ENCODE data around the gene ALPI. TPM values are rescaled to one million over a fixed set of nuclear protein-coding genes. Genes with fewer than 3 reads are reported as not detected.

ALPI gene
- total RNA-seq, 2 donors from 2014 or later = not detected

- H3K36me3 Mint-ChIP-seq = no peaks in the 10 kb centered on the region
- ATAC-seq (no peak), DNase-seq (ENCODE audit: low spot score in 2 of 2) (no peak)
- no peak overlapping the region for H3K27ac Mint-ChIP-seq
- H3K9me3 Mint-ChIP-seq = no peaks in the 10 kb centered on the region
Measured at GRCh38 chr2:232495292-232495691, 39.3 kb downstream of the ALPI start.

GRCh38 chr2:232496501-232497270, 40.7 kb downstream of the ALPI start:
- H3K9me3 Mint-ChIP-seq = no peaks in the 10 kb centered on the region
- DNase-seq (ENCODE audit: low spot score in 2 of 2) = no peak
- no peak for ATAC-seq
- no peaks in the 10 kb centered on the region for H3K36me3 Mint-ChIP-seq
- no peak overlapping the region for H3K27ac Mint-ChIP-seq

- Mint-ChIP-seq H3K27ac (no peak overlapping the region), H3K36me3 (no peaks in the 10 kb centered on the region), H3K9me3 (no peaks in the 10 kb centered on the region)
- no peak for ATAC-seq
- DNase-seq (ENCODE audit: low spot score in 2 of 2) = no peak
Measured at GRCh38 chr2:232497348-232497747, 41.4 kb downstream of the ALPI start.

GRCh38 chr2:232498452-232498851, 42.5 kb downstream of the ALPI start:
- DNase-seq (ENCODE audit: low spot score in 2 of 2) (no peak), ATAC-seq (no peak)
- no peak overlapping the region for H3K27ac Mint-ChIP-seq
- H3K36me3 Mint-ChIP-seq = no peaks in the 10 kb centered on the region
- no peaks in the 10 kb centered on the region for H3K9me3 Mint-ChIP-seq

GRCh38 chr2:232501331-232501771, 45.4 kb downstream of the ALPI start:
- no peaks in the 10 kb centered on the region for H3K36me3 Mint-ChIP-seq
- H3K27ac Mint-ChIP-seq = no peak overlapping the region
- ATAC-seq (no peak), DNase-seq (ENCODE audit: low spot score in 2 of 2) (no peak)
- no peaks in the 10 kb centered on the region for H3K9me3 Mint-ChIP-seq

GRCh38 chr2:232501794-232502390, 45.9 kb downstream of the ALPI start:
- Mint-ChIP-seq H3K27ac (no peak overlapping the region), H3K9me3 (no peaks in the 10 kb centered on the region), H3K36me3 (no peaks in the 10 kb centered on the region)
- no peak for ATAC-seq
- no peak for DNase-seq (ENCODE audit: low spot score in 2 of 2)

GRCh38 chr2:232502511-232502910, 46.6 kb downstream of the ALPI start:
- no peak for DNase-seq (ENCODE audit: low spot score in 2 of 2)
- peak; percentile 18 to 19 for ATAC-seq
- H3K27ac Mint-ChIP-seq = no peak overlapping the region
- H3K36me3 Mint-ChIP-seq = no peaks in the 10 kb centered on the region
- no peaks in the 10 kb centered on the region for H3K9me3 Mint-ChIP-seq

- Mint-ChIP-seq H3K36me3 (no peaks in the 10 kb centered on the region), H3K9me3 (no peaks in the 10 kb centered on the region), H3K27ac (no peak overlapping the region)
- DNase-seq (ENCODE audit: low spot score in 2 of 2) = peak in 1 of 2 donors; percentile 30
- ATAC-seq = peak; percentile 58
Measured at GRCh38 chr2:232502911-232503808, 47.2 kb downstream of the ALPI start.

GRCh38 chr2:232503809-232504323, 47.9 kb downstream of the ALPI start:
- Mint-ChIP-seq H3K36me3 (no peaks in the 10 kb centered on the region), H3K9me3 (no peaks in the 10 kb centered on the region), H3K27ac (no peak overlapping the region)
- no peak for ATAC-seq
- no peak for DNase-seq (ENCODE audit: low spot score in 2 of 2)

- ATAC-seq (no peak), DNase-seq (ENCODE audit: low spot score in 2 of 2) (no peak)
- H3K27ac Mint-ChIP-seq = no peak overlapping the region
- H3K36me3 Mint-ChIP-seq = no peaks in the 10 kb centered on the region
- H3K9me3 Mint-ChIP-seq = no peaks in the 10 kb centered on the region
Measured at GRCh38 chr2:232504438-232504837, 48.5 kb downstream of the ALPI start.

GRCh38 chr2:232505856-232506255, 49.9 kb downstream of the ALPI start:
- Mint-ChIP-seq H3K9me3 (no peaks in the 10 kb centered on the region), H3K27ac (no peak overlapping the region), H3K36me3 (no peaks in the 10 kb centered on the region)
- DNase-seq (ENCODE audit: low spot score in 2 of 2) (no peak), ATAC-seq (no peak)

GRCh38 chr2:232506709-232507108, 50.8 kb downstream of the ALPI start:
- DNase-seq (ENCODE audit: low spot score in 2 of 2) (no peak), ATAC-seq (no peak)
- H3K36me3 Mint-ChIP-seq = no peaks in the 10 kb centered on the region
- no peaks in the 10 kb centered on the region for H3K9me3 Mint-ChIP-seq
- no peak overlapping the region for H3K27ac Mint-ChIP-seq

GRCh38 chr2:232508251-232508650, 52.3 kb downstream of the ALPI start:
- Mint-ChIP-seq H3K27ac (no peak overlapping the region), H3K36me3 (no peaks in the 10 kb centered on the region), H3K9me3 (no peaks in the 10 kb centered on the region)
- no peak for DNase-seq (ENCODE audit: low spot score in 2 of 2)
- ATAC-seq = no peak

Other genes starting within 250 kb of the ALPI start
- under 1 TPM; 0.16 to 0.53 TPM for gene ALPP, start 77.4 kb upstream of the ALPI start, total RNA-seq
- not detected for gene ALPG, start 49.3 kb upstream of the ALPI start, total RNA-seq
- gene ECEL1, start 31.7 kb downstream of the ALPI start, total RNA-seq = not detected
- not detected for gene PRSS56, start 64.2 kb downstream of the ALPI start, total RNA-seq
- not detected for gene CHRND, start 70.0 kb downstream of the ALPI start, total RNA-seq
- gene CHRNG, start 83.5 kb downstream of the ALPI start, total RNA-seq = not detected
- gene TIGD1, start 94.4 kb downstream of the ALPI start, total RNA-seq = 1 to 10 TPM; 6.8 to 7.3 TPM
- 10 to 100 TPM; 54.0 to 62.0 TPM for gene EIF4E2, start 94.5 kb downstream of the ALPI start, total RNA-seq
- gene EFHD1, start 177.5 kb downstream of the ALPI start, total RNA-seq = 1 to 10 TPM in 1 of 2 donors, under 1 TPM in 1; 0.29 to 2.4 TPM
- gene GIGYF2, start 241.2 kb downstream of the ALPI start, total RNA-seq = 10 to 100 TPM; 63.4 to 64.7 TPM